GM18951 (cell line): ENCODE measurements around the gene FHL1.

ENCODE experiments used
- POLR2A ChIP-seq: IDR thresholded peaks from 4 replicates; pipeline ENCODE4 v1.6.1; 2011; ENCODE audit warnings: mild to moderate bottlenecking; ENCODE audit not compliant: insufficient read length, insufficient read depth; ENCODE audit errors: extremely low read depth
- in situ Hi-C: fragments of 300-500 bp; cut with MboI; formaldehyde crosslinking; loops from one replicate; pipeline ENCODE4 v1.12.0; 2022; ENCODE audit warnings: low sequenced_read_pairs, mixed read lengths, inconsistent platforms; ENCODE audit not compliant: unreplicated experiment

Gene FHL1

GRCh38 chrX:136185401-136186022 is 38.2 kb downstream of the FHL1 start:
- in situ Hi-C loops = no loop called here
- no peak for TF ChIP-seq POLR2A

- TF ChIP-seq POLR2A = no peak
- in situ Hi-C loops = no loop called here
Observed at GRCh38 chrX:136186023-136186413, 38.7 kb downstream of the FHL1 start.

- in situ Hi-C loops = no loop called here
- TF ChIP-seq POLR2A = no peak
Observed at GRCh38 chrX:136189222-136189621, 41.9 kb downstream of the FHL1 start.

GRCh38 chrX:136190038-136190713 is 42.8 kb downstream of the FHL1 start:
- no peak for TF ChIP-seq POLR2A
- in situ Hi-C loops = no loop called here

DNA sequence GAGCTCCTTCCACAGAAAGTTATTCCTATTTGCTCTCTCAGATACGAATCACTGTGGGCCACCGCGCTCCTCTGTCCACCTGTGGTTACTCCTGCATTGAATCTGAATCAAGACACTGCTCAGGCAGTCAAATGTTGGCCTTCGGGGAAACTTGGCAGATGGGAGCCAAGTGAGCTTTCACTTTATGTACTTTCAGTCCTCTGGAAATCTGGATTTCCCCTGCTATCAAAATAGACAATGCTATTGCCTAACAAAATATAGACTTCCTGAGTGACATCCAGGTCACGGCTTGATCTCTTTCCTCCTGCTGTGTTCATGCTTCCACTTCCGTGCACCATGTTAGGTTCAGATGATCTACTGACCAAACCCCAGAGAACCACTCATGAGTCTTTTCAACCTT is 43.8 kb downstream of the FHL1 start:
- in situ Hi-C loops = no loop called here
- TF ChIP-seq POLR2A = no peak

GRCh38 chrX:136192135-136192534 is 44.8 kb downstream of the FHL1 start:
- in situ Hi-C loops = no loop called here
- no peak for TF ChIP-seq POLR2A

DNA sequence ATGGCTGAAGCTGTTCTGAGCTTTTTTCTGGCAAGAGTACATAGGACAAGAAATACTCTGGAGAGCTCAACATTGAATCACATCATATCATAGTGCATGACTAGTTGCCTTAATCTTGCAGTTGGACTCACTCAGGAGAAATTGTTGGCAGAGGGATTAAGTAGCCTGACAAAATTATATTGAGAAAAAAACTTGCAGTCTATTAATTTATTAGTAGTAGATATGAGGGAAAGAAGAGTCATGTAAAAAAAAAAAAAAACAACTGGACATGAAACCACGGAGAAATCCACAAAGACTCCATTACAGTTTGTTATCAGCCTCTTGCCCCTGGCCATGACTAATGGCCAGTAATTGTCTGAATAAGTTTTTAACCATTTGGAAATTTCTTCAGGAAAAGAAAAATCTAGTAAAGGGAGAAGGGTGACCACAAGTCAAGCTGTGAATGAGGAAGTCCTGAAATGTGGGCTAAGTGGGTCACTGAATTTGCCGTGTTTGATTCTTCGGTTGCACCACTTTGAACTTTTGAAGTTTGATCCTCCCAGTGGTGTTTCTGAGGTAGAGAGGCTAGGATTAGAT is 45.6 kb downstream of the FHL1 start:
- in situ Hi-C loops = no loop called here
- no peak for TF ChIP-seq POLR2A

DNA sequence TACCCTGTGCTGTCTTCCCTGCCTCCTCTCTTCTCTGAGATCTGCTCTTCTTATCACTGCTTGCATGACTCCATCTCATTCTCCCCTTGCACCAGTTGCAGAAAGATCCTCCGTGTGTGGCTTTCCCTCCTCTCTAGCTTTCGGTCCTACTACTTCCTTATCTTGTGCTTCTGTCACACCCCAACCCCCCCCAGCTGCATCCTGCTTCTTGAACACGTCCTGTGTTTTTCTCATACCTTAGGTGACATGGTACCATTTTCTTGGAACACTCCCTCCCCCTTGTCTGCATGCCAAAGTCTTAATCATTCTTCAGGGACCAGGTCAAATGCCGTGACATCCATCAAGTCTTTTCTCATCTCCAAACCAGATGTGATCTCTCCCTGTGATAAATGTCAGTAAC is 46.4 kb downstream of the FHL1 start:
- TF ChIP-seq POLR2A = no peak
- in situ Hi-C loops = no loop called here

DNA sequence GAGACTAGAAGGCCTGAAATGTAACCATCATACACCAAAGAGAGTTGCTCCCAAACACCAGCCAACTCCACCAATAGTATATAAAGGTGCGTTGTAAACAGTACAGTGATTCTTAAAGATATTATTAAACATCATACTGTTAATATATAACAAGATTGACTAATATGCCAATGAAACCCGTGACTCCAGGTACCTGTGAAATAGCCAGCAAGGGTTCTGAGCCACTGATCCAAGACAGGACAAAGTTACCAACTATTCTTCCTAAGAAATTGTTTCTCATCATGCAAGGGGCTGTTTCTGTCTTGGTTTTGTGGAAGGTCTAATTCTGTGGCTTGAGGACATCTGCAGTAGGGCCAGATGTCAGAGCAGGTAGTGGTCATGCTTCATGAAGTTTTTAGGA is 47.2 kb downstream of the FHL1 start:
- no peak for TF ChIP-seq POLR2A

GRCh38 chrX:136195247-136195646 is 47.9 kb downstream of the FHL1 start:
- no peak for TF ChIP-seq POLR2A
- in situ Hi-C loops = no loop called here

More for the DNA sequence above, 47.2 kb downstream of the FHL1 start:
- in situ Hi-C loops = no loop called here

DNA sequence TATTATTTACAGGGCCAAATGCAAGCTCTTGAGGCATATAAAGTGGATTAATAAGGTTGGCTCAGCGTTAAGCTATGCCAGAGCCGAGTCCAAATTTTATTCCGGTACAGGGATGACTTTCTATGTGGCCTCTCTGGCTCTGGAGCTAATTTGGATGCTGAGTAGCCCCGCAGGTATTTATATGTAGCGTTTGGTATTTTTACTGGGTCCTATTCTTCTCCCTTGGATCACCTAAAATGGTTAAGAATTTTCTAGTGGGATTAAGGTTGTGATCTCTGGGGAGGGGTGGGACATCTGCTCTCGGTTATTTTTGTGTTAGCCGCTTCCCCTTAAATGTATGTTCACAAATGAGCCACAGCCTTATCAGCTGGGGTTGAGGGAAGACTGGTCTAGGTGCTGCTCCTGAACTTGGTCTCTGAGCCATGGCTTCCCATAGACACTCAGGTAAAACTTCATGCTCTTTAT is 49.4 kb downstream of the FHL1 start:
- TF ChIP-seq POLR2A = no peak

DNA sequence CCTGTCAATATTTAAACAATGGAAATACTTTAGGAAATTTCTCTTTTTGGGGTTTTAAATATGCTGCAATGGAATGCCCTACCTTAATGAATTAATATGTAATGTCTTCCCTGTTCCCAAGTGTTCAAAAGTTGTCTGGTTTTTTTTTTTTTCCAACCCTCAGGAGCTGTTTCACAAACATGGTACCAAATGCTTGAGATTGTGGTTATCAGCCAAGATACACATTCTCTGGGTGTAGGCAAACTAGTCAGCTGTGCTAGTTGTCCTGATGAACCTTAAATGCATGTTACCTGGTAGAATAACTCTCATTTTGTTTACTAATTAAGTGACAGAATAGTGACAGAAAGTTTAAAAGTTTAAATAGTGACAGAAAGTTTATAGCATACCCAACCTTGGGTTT is 50.7 kb downstream of the FHL1 start:
- in situ Hi-C loops = no loop called here
- TF ChIP-seq POLR2A = no peak

More for the DNA sequence above, 49.4 kb downstream of the FHL1 start:
- in situ Hi-C loops = no loop called here

DNA sequence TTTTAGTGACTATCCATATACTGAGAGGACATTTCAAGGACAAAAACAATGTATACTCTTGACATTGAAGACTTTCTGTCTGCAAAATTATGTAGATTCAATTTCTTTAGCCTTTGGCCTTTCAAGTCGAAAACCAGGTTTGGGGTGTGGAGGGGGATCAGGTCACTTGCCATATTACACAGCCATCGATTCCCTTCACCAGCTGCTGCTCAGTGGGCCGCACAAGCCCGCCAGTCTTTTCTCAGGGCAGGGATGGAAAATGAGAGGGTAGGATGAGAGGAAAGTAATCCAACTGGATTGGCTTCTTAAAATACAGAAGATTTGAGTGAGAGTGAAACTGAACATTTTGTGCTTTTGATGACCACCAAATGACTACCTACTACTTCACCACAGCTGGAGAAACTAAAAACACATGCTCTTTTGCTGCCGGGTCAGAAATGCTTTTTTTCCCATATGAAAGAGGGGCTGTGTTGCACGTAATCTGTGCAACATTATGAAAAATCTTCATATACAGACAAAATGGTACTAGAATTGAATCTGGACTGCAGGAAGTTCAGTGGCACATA is 51.4 kb downstream of the FHL1 start:
- in situ Hi-C loops = no loop called here

DNA sequence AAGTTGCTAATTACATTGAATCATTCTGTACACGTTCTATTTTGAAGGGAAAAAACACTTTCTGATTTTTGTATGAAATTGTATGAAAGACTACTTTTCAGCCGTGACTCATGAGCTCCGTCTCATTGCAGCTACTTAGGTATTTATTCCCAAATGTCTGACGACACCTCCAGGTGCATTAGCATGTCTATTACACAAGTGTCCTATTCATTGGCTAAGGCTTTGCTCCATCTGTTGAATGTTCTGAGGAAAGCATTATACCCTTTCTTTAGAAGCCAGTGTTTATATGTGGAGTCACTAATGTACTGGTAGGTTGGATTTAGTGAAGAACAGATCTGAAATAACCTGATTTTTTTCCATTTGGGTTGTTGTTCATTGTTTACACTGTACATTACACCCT is 52.0 kb downstream of the FHL1 start:
- no peak for TF ChIP-seq POLR2A
- in situ Hi-C loops = no loop called here

More for the DNA sequence above, 51.4 kb downstream of the FHL1 start:
- TF ChIP-seq POLR2A = no peak
